UCSD-AML1 (cell line): Measurements from ENCODE around the gene RFPL1.
A peak's percentile ranks its signal among the peaks of the same experiment; 100 is the strongest.

Experiments
- DNase-seq: peaks from one replicate; lab custom pipeline; 2025; ENCODE audit not compliant: unreplicated experiment; lab: John Stamatoyannopoulos, UW

The RFPL1 gene

GRCh38 chr22:29478326-29479276 lies 40.2 kb downstream of the RFPL1 start:
- peak; percentile 29 for DNase-seq

- no peak for DNase-seq
These were observed 41.3 kb downstream of the RFPL1 start, which contains the start of gene NEFH for GRCh38 chr22:29479417-29480261. Gene NEFH, plus strand, starts transcription at chr22:29480218. Its CDS starts 45 bp downstream, at chr22:29480263.

- DNase-seq = no peak
These were observed 41.8 kb downstream of the RFPL1 start for GRCh38 chr22:29480262-29480511.

GRCh38 chr22:29480512-29481264 lies 42.3 kb downstream of the RFPL1 start:
- no peak for DNase-seq

GRCh38 chr22:29481265-29482000 lies 43.0 kb downstream of the RFPL1 start:
- no peak for DNase-seq

- DNase-seq = no peak
These were observed 43.9 kb downstream of the RFPL1 start for GRCh38 chr22:29482253-29482652.

- DNase-seq = no peak
These were observed 44.3 kb downstream of the RFPL1 start for GRCh38 chr22:29482726-29483125.

- DNase-seq = no peak
These were observed 44.9 kb downstream of the RFPL1 start for GRCh38 chr22:29483254-29483653.

GRCh38 chr22:29484642-29485041 lies 46.3 kb downstream of the RFPL1 start:
- no peak for DNase-seq

- DNase-seq = no peak
These were observed 47.1 kb downstream of the RFPL1 start for GRCh38 chr22:29485448-29485847.

- DNase-seq = no peak
These were observed 49.1 kb downstream of the RFPL1 start for GRCh38 chr22:29487426-29487986.

- peak; percentile 50 for DNase-seq
These were observed 50.9 kb downstream of the RFPL1 start for GRCh38 chr22:29489127-29489780.

- DNase-seq = no peak
These were observed 52.6 kb downstream of the RFPL1 start for GRCh38 chr22:29491012-29491411.
